Measurements from ENCODE around the gene ASAP2.
"Not testable (repeated sequence)": the region's sequence is repeated elsewhere in the genome, so short reads cannot be mapped to it uniquely, and the experiment has no call there.

ASAP2 gene

DNA sequence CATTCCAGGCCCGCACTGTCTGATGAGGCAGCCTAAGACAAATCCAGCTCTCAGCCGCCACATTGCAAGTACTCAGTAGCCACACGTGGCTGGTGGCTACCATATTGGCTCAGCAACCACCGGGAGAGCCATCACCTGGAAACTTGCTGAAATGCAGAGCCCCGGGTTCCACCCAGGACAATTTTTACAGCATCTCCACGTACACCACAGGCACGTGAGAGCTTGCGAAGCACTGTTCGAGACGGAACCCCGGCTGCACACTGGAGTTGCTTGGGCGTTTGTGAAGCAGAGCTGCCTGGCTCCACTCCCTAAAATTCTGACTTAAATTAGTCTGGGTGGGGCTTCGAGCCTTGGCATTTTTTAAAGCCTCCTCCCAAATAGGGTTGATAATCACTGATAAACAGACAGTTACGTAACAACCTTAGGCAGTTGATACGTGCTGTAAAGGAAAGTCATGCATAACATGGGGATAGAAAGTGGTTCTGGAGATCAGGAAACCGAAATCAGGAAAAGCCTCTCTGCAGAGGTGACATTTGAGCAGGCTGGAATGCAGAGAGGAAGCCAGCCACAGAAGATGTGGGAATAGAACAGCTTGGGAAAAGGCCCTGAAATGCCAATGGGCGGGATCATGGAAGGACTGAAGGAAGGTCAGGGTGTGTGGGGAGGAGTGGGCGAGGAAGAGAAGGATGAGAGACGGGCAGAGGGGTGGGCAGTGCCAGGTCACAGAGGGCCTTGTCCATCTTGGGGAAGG is 6.2 kb downstream of the ASAP2 start:
- no peak for DNase-seq

DNA sequence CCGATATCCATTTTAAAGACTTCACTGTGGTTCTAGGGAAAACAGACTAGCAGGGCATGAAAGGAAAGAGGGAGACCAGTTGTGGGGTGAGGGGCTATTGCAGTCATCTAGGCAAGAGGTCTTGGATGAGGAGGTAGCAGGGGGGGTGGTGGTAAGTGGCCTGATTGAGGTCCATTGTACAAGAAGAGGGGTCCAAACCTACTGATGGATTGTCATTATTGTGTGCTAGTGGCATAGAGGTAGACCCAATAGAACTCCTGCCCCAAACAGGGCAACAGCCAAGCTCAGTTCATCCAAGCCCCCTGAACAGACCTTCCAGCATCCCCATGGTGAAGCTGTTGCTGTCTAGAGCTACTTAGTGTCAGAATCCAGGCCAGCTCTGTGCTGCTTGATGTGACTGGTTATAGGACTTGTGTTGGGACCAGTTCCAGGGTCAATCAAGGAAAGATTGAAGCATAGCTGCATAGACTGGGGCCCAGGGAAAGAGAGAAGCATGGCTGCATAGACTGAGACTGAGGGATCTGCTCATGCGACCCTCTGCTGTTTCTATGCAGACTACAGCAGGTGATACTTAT is 7.0 kb downstream of the ASAP2 start:
- DNase-seq, result no peak

DNA sequence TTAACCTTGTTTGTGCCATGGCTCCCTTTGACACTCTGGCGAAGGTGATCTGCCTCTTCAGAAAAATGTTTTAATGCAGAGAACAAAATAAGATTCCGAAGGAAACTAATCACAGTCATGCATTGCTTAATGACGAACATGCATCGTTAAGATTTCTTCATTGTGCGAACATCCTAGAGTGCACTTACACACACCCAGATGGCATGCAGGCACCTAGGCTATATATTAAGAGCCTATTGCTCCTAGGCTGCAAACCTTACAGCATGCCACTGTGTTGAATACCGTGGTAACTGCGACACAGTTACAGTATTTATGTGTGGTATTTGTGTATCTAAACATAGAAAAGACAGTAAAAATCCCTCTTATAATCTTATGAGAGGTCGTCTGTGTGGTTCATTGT is 8.3 kb downstream of the ASAP2 start:
- DNase-seq, result no peak

DNA sequence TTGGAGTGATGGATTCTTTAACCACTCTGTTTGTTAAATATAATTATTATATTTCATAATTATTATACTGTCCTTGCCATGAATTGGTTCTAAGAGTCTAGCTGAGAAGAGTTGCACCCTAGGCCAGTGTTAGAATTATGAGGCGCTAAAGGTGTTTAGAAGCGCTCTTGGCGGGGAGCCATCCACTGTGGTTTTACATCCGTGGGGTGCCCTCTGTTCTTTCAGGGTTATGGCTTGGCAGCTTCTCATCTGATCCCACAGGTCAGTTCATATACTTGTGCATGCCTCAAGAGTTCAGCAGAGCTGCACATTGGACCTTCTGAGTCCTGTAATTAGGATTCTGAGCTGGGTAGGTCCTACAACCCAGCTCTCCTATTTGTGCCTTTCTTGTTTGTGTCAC is 9.1 kb downstream of the ASAP2 start:
- no peak for DNase-seq

DNA sequence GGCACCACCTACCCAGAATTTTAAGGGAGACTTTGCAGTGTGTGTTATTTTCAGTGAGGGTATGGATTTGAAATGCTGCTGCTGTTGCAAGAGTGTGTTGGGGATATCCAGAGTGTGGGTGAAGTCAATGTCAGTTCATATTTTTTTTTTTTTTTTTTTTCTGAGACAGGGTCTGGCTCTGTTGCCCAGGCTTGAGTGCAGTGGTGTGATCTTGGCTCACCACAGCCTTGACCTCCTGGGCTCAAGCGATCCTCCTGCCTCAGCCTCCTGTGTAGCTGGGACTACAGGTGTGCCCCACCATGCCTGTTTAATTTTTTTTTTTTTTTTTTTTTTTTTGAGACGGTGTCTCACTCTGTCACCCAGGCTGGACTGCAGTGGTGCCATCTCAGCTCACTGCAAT is 9.5 kb downstream of the ASAP2 start:
- not testable (repeated sequence) for DNase-seq

DNA sequence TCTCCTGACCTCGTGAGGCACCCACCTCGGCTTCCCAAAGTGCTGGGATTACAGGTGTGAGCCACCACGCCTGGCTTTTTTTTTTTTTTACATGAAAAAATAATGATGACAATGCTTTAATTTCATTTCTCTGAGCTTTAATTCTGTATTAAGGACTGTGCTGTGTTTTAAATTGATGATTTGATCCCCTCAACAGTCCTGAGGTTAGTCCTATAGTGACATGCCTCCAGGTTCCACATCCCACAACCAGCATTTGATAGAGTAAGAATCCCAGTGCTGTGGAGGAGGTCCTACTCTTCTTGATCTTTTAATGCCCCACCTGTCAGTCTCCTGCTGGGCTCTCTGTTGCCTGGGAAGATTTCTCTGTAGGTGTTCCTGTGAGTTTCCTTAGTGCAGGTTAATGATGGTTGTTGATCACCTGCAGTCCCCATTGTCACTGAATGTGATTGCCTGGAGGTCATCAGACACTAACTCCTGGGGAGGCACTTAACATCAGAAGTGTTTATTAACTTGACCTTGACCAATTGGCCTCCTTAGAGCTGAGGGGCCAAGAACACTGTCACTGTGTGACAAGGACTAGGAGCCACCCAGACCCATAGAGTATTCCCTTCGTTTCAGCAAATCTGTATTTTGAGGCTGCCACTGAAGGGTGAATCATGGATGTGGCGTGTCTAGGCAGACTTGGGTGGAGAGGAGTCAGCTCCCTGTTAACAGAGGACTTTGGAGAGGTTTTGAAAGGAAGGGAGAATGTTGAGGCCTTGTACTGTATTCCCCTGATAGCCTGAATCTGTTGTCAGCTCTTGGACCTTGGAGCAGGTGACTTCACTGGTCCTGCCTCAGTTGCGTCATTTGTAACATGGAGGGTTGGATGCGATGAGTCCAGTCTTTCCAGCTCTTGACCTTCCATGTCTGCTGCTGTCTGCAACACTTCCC is 11.5 kb downstream of the ASAP2 start:
- no peak for DNase-seq

DNA sequence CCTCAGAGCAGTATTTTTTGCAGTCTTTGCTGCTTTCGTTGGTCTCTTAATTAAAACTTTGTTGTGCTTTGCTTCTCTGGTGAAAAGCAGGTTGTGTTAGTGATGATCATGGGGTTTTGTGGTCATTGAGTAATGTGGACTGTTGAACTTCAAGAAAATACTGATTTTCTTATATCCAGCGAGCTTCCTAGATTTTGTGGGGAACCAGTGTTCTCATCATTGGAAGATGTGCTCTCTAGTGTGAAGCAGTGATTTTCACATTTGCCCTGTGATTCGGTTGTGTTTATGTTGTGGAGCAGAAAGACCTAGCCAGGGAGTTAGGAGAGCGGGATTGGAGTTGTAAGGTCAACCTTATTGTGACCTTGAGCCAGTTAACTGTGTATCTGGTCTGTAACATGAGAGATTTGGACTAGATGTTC is 12.4 kb downstream of the ASAP2 start:
- no peak for DNase-seq

DNA sequence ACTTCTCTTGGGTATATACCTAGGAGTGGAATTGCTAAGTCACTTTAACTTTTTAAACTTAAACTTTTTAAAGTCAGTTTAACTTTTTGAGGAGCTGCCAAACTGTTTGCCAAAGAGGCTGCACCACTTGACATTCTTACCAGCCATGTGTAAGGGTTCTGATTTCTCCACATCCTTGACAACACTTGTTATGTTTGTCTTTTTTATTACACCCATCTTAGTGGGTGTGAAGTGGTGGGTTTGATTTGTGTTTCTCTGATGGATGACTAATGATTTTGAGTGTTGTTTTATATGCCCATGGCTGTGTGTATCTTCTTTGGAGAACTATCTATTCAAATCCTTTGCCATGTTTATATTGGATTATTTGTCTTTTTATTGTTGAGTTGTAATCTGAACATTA is 13.6 kb downstream of the ASAP2 start:
- no peak for DNase-seq

DNA sequence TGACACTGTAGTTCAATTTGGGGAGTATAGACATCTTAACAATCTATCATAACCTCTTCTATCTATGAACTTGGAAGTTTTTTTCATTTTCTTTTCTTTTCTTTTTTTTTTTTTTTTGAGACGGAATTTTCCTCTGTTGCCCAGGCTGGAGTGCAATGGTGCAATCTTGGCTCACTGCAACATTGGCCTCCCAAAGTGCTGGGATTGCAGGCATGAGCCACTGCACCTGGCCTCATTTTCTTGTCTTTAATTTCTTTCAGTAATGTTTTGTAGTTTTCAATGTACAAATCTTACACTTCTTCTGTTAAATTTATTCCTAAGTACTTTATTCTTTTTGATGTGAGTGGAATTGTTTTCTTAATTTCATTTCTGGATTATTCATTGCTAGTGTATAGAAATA is 14.6 kb downstream of the ASAP2 start:
- DNase-seq, result no peak

DNA sequence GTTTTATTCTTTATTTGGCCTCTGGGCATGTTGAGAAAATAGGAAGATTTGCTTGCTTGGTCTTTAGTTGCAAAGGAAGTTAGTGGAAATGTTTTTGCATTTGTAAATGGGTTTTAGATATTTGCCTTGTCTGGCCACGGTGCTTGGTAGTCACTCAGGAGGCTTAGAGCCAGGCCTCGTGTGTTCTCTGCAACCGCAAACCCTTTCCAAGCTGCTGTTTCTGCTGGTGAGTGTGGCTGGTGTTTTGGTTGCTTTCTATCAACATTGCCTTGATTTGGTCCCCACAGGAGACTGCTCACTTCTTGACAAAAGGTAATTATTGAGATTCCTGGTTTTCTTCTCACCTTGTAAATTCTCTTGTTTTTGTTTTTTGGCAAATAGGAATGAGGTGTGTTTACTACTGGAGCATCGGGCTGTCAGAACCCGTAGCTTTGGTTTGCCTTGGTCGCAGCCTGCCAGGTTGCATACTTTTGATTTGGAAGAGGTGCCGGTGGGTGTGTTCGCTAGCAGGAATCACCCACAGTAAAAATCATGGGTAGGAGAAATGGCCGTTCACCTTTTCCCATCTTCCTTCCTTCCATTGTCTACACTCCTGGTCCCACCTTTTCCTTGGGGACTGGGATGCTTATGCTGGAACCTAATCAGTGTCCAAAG is 15.8 kb downstream of the ASAP2 start:
- DNase-seq, result no peak

DNA sequence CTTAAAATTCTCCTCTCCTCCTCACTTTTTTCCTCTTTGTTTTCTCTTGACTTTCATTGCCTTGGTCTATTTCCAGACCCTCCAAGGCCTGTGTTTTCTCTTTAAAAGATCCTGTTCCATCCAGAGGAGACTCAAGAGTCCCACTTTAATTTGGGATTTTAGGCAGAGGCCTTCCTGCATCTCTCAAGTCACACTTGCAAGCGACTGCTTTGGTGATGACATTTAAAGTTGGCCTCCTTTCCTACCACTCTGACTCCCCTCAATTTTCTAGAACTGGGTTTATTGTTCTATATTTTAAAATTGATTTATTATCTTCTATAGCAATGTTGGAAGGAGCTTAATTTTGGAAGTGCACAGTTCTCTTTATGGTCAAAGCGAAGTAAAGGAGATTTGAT is 16.3 kb downstream of the ASAP2 start:
- no peak for DNase-seq

DNA sequence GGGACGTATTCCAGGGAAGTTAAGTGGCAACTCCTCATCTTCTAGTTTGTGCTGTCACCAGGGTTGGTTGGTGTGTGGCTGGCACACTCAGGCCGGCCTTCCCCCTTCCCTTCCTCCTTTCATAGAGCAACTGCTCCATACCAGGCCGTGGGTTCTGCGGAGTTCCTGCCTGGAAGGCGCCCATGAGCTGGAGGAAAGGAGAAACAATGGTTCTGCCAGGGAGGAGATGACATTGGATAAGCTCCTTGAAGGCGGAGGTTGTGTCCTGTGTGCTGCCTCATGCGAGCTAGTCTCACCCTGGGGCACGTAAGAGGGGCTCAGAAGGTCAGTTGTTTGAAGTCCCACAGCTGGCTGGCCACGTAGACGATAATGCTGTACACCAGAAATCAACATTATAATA is 19.2 kb downstream of the ASAP2 start:
- DNase-seq, result no peak

DNA sequence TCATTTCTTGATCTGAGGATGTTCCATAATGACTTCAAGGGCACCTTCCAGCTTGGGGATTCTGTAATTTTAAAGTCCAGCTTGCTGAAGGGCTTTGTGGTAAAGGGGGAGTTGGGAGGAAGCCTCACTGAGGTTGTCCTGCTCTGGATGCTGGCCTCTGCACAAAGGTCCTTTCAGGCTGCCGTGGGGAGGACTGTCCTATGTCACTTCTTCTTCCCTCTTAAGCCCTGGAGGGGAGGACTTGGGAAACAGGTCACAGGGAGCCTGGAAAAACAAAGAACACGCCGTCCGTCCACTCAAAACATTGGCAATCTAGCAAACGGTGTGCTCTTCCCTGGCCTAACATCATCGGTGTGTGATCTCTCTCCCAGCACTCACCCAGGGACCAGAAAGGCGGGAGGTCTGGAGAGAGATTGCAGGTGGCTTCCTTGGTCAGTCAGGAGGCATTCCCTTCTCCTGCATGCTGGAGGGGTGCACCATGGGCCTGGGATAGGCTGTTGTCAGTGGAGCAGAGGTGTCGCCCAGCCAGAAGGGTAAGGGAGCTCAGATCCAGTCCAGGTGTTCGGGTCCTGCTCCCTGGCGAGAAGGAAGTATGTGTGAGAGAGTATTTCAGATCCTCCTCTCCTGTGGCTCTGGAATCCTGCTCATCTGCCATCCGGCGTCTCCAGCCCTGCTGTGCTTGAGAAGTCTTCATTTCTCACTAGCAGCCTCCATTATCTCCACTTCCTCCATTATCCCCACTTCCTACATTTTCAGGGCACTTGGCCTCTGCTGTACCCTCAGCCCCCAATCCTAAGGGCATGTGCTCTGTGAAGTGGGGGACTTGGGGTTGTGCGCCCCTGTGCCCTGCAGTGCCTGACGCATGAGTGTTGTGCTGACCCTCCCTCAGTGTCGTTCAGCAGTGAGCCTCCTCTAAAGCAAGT is 20.1 kb downstream of the ASAP2 start:
- no peak for DNase-seq

DNA sequence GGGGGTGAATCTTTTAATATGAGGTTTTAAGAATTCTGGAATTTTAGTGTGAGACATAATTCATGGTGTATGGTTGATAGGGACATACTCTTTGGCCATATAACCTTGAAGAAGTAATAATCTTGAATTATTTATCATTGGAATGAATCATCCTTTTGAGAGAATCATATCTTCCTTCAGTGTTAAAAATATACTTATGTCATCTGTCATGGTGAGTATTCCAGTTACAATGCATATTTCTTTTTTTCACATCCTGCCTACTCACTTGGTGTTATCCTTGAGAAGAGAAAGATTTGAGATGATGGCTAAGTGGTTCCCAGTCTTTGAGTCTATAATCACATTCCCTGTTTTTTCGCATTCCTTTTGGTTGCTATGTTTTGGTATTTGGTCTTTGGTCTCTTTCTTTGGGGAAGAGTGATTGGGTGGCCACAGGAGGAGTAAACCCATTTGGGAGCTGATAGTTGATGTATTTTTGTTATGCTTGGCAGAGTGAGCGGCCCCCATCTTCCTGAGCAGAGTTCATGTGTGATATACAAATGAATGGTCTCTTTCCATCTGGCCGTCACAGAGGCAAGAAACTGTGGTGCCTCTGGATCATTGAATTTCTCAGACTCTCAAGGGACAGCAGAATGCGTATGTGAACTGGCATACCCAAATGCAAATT is 21.6 kb downstream of the ASAP2 start:
- DNase-seq, result no peak

DNA sequence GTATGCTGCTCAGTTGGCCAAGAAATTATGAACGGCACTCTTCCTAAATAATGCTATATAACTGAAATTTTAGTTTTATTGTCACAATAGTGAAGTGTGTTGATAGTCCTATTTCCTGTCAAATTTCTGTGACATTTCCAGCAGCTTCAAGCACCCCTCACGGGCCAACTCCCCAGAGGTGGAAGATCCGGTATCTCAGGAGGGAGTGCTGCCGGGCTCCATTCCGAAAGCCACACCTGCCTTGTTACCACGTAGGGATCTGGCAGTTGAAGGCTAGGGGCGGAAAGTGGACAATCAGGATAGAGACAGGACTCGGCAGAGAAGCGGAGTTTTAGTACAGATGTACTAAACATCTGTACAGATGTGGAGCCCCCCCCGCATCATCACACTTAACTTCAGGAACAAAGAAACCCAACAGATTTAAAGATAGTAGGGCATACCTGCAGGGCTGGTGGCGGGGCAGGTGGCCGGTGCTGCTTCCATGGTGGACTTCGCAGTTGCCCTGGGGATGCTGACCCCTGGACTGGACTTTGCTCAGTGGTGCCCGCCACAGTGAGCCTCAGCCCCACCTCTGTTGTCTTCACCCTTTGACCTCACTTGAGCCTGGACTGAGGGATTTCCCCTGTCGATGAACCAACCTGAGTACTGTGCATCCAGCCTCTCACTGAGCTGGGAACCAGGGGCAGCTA is 22.3 kb downstream of the ASAP2 start:
- DNase-seq, result no peak

DNA sequence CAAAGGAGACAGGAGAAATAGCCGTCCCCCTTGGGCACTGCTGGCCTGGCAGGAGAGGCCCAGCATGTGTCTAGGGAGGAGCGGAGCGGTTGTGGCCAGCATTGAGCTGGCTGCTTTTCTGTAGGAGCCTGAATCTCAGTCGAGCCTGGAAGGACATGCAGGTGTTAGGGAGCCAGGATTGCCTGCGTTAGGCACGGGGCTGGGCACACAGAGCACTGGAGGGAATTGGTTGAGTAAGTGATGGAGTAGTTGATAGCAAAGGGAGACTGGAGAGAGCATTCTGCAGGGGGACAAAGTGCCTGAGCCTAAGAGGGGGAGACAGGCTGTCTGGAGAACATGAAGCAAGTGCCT is 22.8 kb downstream of the ASAP2 start:
- no peak for DNase-seq

DNA sequence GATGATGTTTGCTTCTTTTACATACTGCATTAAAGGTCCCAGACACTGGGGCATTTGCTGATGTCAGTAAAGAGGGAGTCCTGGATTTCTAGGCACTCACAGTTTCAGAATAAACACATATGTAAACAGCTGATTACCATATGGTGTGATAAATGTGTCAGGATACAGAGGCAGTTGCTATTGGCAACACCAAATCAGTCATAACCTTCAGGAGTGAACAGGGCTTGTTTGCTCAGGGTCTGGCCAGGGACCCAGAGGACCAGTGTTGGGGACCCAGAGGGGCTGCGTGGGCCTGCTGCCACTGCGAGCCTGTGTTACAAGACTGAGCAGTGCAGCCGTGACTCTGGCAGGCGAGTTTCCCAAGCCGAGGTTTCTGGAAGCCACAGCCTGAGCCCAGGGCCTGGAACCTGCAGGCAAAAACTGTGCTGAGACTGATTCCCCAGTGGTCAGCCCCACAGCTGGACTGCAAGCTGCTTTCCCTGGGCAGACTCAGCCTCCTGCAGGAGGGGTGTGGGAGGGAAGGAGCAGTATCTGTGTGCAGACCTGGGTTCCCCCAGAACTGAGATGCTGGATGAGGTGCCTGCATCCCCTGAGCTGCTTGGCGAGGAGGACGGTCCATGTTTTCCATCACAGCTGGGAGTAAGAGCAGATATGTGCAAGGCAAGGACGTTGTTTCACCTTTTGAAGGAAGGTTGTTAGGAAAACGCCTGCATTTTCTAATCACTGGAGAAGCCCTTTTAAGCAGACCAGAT is 23.6 kb downstream of the ASAP2 start:
- DNase-seq, result no peak

DNA sequence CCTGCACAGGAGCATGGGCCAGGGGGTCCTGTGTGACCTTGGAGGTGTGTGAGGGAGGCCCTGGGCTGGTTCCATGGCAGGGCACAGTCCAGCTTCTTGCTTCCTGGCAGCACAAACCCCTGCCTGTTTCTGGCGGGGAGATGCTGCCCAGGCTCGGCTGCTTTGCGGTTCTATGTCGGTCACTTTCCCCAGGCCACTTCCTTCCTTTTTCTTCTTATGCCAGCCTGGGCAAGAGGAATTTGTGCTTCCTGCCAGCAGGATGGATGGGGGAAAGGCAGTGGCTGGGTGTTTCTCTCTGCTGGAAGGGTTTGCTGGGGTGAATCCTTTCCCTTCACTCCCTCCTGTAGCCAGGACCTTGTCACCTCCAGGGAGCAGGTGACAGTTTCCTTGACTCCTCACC is 24.3 kb downstream of the ASAP2 start:
- no peak for DNase-seq

DNA sequence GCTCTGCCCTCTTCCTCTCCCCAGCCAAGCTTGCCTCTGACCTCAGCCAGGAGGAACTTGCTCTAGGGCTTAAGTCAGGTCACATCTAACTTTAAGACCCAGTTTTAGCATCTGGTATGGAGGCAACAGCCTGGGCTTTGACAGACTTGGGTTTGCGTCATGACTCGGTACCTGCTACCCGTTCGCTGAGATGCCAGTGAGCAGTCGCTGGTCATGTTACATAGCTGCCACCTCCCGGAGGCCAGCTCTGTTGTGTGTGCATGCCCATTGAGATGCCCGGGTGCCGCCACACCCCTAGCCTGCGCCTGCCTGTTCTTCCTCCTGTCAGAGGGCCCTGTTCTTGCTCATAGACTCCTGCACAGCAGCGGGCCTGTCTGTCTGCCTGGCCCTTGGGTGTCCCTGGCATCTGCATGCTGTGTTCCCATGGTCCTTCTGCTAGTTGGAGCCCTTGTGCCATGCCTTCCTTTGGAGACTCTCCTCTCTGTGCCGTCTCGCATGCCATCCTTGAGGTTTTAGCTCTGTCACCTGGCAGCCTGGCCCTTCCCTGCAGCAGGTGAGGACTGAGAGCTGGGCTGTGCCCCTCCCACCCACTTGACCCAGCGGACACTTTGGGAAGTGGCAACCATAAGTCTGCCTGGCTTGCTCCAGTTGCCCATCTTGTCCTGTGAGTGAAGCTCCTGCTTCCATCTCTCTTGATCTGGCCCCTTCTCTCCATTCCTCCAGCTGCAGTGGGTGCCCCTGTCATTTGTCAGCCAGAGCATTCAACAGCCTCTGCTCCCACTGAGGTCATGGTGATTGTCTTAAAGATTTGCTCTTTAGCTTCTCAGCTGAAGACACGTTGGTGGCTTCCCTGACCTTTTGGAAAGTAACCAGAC is 24.9 kb downstream of the ASAP2 start:
- DNase-seq, result no peak

DNA sequence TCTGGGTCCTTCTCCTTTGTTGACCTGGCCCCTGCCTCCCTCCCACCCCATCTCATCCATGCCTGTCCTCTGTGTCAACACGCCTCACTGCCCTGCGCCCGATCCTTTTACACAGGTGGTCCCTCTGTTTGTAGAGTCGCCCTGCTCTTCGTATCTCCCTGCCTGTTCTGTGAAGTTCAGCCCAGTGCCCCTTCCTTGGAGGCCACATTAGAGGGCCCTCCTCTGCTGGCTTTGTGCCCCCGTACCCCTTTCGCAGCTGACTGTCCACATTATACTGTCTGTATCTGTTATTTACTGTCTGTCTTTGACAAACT is 25.5 kb downstream of the ASAP2 start:
- DNase-seq, result no peak
